CD4-positive, alpha-beta T cell treated with Interleukin-17A for 4 hours (primary cell): ENCODE measurements around the gene ACAD11.
"Not testable (repeated sequence)": the region's sequence is repeated elsewhere in the genome, so short reads cannot be mapped to it uniquely, and the experiment has no call there.

Experiments used
- DNase-seq: peaks from one replicate; pipeline ENCODE4 v3.0.0-alpha.2; 2020; ENCODE audit warnings: mixed read lengths

Gene ACAD11

DNA sequence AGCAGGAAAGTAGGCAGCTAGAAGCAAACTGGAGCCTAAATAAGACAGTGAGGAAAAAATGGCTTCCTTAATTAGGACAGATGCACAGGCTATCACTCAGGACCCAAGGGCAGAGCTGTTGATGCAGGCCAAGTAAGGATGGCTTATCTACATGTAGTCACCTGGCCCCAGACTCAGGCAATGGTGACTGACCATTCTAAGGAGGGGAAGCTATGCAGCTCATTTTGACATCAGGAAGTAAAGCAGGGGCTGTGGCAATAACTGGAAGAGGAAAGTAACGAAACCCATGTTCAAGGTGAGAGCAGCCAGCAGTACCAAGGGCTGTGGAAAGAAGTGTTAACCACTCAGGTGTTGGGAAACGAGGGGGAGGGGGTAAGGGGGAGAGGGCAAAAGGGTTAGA, 16.2 kb downstream of the ACAD11 start:
- no peak for DNase-seq

GRCh38 chr3:132642539-132642847, 17.1 kb downstream of the ACAD11 start:
- no peak for DNase-seq

- no peak for DNase-seq
Observed at GRCh38 chr3:132641837-132642538, 17.6 kb downstream of the ACAD11 start.

DNA sequence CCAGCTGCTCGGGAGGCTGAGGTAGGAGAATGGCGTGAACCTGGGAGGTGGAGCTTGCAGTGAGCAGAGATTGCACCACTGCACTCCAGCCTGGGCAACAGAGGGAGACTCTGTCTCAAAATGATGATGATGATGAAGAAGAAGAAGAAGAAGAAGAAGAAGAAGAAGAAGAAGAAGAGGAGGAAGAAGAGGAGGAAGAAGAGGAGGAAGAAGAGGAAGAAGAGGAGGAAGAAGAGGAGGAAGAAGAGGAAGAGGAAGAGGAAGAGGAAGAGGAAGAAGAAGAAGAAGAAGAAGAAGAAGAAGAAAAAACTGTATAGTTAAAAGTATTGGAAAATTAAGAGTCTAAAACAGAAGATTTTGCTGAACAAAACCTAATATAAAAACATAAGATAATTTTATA, 18.2 kb downstream of the ACAD11 start:
- not testable (repeated sequence) for DNase-seq

- no peak for DNase-seq
Observed at GRCh38 chr3:132638706-132639105, 20.9 kb downstream of the ACAD11 start.

GRCh38 chr3:132637590-132637989, 22.0 kb downstream of the ACAD11 start:
- DNase-seq, result no peak

GRCh38 chr3:132635052-132635451, 24.6 kb downstream of the ACAD11 start:
- DNase-seq, result no peak

- DNase-seq, result no peak
Observed at GRCh38 chr3:132630612-132631011, 29.0 kb downstream of the ACAD11 start.

- DNase-seq, result no peak
Observed at GRCh38 chr3:132629928-132630327, 29.7 kb downstream of the ACAD11 start.

DNA sequence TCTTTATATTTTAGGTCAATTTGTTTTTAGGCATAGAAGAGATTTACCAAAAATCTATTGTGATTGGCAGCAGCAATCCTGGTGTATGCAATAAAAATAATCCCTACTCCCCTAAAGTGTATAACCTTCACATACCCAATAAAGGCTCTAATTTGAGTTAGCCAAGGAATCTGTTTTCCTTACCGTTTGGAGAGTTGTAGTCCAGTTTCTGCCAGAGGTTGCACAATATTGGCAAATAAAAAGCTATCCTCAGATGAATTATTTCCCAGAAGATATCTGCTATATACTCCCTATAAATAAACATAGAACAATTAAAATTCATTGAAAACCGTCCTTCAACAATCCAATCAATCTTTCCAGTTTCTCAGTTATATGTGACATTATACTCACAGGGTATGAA, 31.5 kb downstream of the ACAD11 start:
- no peak for DNase-seq

DNA sequence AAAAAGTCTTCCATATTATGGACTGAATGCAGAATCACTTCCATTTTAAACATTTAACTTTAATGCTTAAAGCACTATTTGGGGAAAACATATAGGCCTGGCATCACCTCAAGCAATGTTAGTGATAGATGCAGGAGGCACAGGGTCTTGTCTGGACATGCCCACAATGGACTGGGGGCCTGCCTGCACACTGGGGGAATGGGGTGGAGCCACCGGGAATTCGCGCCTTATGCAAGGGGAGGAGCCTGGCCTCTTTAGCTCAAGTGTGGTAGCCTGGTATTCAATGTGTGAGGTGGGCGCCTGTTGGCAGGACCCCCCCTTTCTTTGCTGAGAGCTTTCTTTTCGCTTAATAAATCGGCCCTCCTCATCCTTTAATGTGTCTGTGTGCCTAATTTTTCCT, 32.7 kb downstream of the ACAD11 start:
- no peak for DNase-seq

DNA sequence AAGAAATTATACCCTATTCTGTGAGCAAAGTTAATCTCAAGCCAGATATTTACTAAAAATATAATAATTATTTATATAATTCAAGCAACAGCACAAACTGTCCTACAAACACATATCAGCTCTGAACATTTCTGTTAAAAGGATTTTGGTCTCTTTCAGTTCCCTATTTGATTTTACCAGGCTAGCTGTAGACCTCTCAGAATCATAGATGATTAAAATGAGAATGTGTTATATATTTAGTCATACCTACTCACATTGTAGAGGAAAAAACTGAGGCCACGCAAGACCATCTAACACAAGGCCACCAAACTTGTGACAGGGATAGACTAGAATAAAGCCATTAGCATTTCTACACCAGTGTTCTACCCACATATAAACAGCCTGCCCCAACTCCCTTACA, 34.0 kb downstream of the ACAD11 start:
- DNase-seq, result no peak

DNA sequence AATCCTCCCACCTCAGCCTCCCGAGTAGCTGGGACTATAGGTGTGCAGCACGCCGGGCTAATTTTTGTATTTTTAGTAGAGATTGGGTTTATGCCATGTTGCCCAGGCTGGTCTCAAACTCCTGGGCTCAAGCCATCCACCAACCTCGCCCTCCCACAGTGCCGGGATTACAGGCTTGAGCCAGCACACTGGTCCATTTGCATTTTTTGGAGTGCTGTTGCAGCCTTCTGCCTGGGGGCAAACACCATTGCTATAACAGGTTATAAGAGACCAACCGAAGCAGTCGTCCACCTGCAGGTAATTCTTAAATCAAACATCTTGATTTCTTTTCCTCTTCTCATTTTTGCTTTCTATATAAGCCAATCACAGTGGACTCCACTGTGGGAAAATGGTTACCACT, 34.8 kb downstream of the ACAD11 start:
- no peak for DNase-seq

- DNase-seq, result no peak
Observed at GRCh38 chr3:132623646-132624045, 36.0 kb downstream of the ACAD11 start.

DNA sequence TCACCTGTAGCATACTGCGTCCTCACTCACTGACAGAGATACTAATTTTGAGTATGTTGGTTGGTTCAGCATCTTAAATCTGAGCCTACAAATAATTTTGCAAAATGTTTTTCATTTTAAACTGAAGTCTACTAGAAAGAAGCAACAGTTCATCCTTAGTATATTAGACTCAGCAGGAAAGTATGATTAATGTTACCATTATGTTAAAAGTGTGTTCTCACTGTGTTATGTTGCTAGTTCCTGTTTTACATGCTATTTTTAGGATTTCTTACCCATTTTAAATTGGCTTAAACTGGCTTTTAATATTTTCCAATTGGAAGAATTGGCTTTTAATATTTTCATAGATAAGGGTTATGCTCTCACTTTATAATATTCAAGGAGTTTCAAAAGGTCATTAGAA, 36.8 kb downstream of the ACAD11 start:
- no peak for DNase-seq

DNA sequence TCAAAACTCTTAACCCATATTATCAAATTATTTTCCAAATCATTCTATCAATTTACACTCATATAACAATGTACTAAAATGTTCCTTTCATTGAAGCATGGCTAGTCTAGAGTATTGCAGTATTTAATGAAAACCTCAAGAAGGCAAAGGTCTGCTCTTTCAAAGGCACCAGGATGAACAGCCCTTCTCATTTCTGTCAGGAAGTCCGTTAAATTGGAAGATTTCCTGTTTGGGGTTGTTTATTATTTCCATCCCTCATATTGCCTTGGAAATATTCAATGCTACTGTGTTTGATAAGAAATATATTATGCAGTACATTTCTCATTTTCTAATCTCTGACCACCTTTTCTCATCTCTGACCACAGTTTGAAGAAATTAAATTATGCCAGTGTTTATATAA, 37.5 kb downstream of the ACAD11 start:
- DNase-seq, result no peak

DNA sequence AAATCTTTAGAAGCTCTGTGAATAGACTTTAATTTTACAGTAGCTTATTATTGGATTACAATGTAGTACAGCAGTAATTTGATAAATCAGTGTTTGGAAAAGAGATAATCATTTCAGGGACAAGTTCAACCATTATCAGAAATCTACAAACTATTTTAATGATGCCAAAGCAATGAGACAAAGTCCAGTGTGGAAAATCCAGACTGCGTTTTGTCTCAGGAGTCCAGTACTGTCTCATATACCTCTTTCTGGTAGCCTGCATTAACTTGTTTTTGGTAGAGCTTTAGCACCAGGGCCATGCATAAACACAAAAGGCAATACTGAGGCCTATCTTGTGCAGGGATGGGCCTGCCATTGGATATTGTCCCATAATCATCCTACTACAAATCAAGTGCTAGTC, 42.8 kb downstream of the ACAD11 start:
- DNase-seq, result no peak

DNA sequence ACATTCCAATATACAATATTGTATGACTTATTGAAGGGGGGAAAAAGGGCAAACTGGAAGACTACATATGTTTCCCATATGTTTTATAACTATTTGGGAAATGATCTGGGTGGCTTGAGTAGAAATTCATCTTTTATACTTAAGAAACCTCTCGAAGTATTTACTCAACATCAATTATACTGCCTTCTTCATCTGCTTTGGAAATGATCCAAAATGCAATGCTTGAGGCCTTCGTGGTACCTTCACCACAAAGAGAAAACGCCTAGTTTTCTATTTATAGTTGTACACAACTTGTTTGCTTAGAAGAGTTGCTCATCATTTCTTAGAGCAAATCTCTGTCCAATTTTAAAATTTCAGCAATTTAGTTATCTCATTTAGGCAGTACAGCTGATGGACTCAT, 43.7 kb downstream of the ACAD11 start:
- no peak for DNase-seq

DNA sequence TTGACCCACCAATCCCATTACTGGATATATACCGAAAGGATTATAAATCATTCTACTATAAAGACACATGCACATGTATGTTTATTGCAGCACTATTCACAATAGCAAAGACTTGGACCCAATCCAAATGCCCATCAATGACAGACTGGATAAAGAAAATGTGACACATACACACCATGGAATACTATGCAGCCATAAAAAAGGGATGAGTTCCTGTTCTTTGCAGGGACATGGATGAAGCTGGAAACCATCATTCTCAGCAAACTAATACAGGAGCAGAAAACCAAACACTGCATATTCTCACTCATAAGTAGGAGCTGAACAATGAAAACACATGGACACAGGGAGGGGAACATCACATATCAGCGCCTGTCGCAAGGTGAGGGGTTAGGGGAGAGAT, 44.3 kb downstream of the ACAD11 start:
- DNase-seq, result not testable (repeated sequence)

GRCh38 chr3:132606620-132607019, 53.0 kb downstream of the ACAD11 start:
- not testable (repeated sequence) for DNase-seq

- DNase-seq, result no peak
Observed at GRCh38 chr3:132606085-132606484, 53.5 kb downstream of the ACAD11 start.

- DNase-seq, result no peak
Observed at GRCh38 chr3:132605374-132605792, 54.2 kb downstream of the ACAD11 start.

- not testable (repeated sequence) for DNase-seq
Observed at GRCh38 chr3:132600614-132601013, 59.0 kb downstream of the ACAD11 start.

GRCh38 chr3:132598181-132598580, 61.4 kb downstream of the ACAD11 start:
- no peak for DNase-seq

GRCh38 chr3:132597660-132598059, 61.9 kb downstream of the ACAD11 start:
- no peak for DNase-seq
